KBM-7 (cell line): Measurements from ENCODE around the gene TAF4.

Source experiments
- DNase-seq: peaks from one replicate; pipeline ENCODE4 v3.0.0-alpha.2; 2015
- in situ Hi-C: fragments of 300-500 bp; cut with MboI; formaldehyde crosslinking; loops from 2 replicates; pipeline ENCODE4 v1.14.3; 2020; ENCODE audit warnings: low sequenced_read_pairs, low pct_unique_long_range_greater_than_20kb, mixed read lengths

TAF4 gene

GRCh38 chr20:62027698-62028321 is 37.9 kb downstream of the TAF4 start:
- no peak for DNase-seq
- in situ Hi-C loops: loop anchor here (10.0 kb wide), 1 partner anchor 117 kb away; the partner anchor contains the start of genes PSMA7 and SS18L1

- no peak for DNase-seq
- in situ Hi-C loops: loop anchor here (10.0 kb wide), 1 partner anchor 118 kb away; the partner anchor contains the start of genes PSMA7 and SS18L1
Measured at GRCh38 chr20:62027116-62027515, 38.6 kb downstream of the TAF4 start.

GRCh38 chr20:62026564-62026856 is 39.2 kb downstream of the TAF4 start:
- in situ Hi-C loops: loop anchor here (10.0 kb wide), 1 partner anchor 118 kb away; the partner anchor contains the start of genes PSMA7 and SS18L1
- DNase-seq: no peak

- in situ Hi-C loops: loop anchor here (10.0 kb wide), 1 partner anchor 119 kb away; the partner anchor contains the start of genes PSMA7 and SS18L1
- DNase-seq: peak; percentile 92
Measured at GRCh38 chr20:62025832-62026563, 39.7 kb downstream of the TAF4 start.

GRCh38 chr20:62025394-62025793 is 40.3 kb downstream of the TAF4 start:
- DNase-seq: peak; percentile 83
- in situ Hi-C loops: loop anchor here (10.0 kb wide), 1 partner anchor 119 kb away; the partner anchor contains the start of genes PSMA7 and SS18L1

GRCh38 chr20:62023935-62024334 is 41.7 kb downstream of the TAF4 start:
- in situ Hi-C loops: loop anchor here (10.0 to 25.0 kb wide), 2 partner anchors 121 to 363 kb away; partner anchors contain the start of genes PSMA7, RPS21 and SS18L1

GRCh38 chr20:62022575-62023139 is 43.0 kb downstream of the TAF4 start:
- in situ Hi-C loops: loop anchor here (10.0 to 25.0 kb wide), 2 partner anchors 122 to 365 kb away; partner anchors contain the start of genes PSMA7, RPS21 and SS18L1
- DNase-seq: no peak

More at GRCh38 chr20:62023935-62024334, 41.7 kb downstream of the TAF4 start:
- DNase-seq: no peak

- in situ Hi-C loops: loop anchor here (10.0 to 25.0 kb wide), 2 partner anchors 123 to 365 kb away; partner anchors contain the start of genes PSMA7, RPS21 and SS18L1
- DNase-seq: no peak
Measured at GRCh38 chr20:62021793-62022385, 43.8 kb downstream of the TAF4 start.

GRCh38 chr20:62020935-62021701 is 44.6 kb downstream of the TAF4 start:
- in situ Hi-C loops: loop anchor here (10.0 to 25.0 kb wide), 2 partner anchors 124 to 366 kb away; partner anchors contain the start of genes PSMA7, RPS21 and SS18L1

GRCh38 chr20:62019881-62020492 is 45.7 kb downstream of the TAF4 start:
- in situ Hi-C loops: loop anchor here (10.0 to 25.0 kb wide), 2 partner anchors 125 to 367 kb away; partner anchors contain the start of genes PSMA7, RPS21 and SS18L1

More at GRCh38 chr20:62020935-62021701, 44.6 kb downstream of the TAF4 start:
- no peak for DNase-seq

GRCh38 chr20:62019144-62019805 is 46.4 kb downstream of the TAF4 start:
- in situ Hi-C loops: loop anchor here (25.0 kb wide), 1 partner anchor 368 kb away; the partner anchor contains the start of gene RPS21
- DNase-seq: no peak

More at GRCh38 chr20:62019881-62020492, 45.7 kb downstream of the TAF4 start:
- DNase-seq: no peak

GRCh38 chr20:62018437-62019143 is 47.1 kb downstream of the TAF4 start:
- in situ Hi-C loops: loop anchor here (25.0 kb wide), 1 partner anchor 369 kb away; the partner anchor contains the start of gene RPS21
- DNase-seq: no peak

GRCh38 chr20:62015540-62016288 is 50.0 kb downstream of the TAF4 start:
- DNase-seq: no peak
- in situ Hi-C loops: loop anchor here (25.0 kb wide), 1 partner anchor 372 kb away; the partner anchor contains the start of gene RPS21

- DNase-seq: no peak
- in situ Hi-C loops: loop anchor here (25.0 kb wide), 1 partner anchor 372 kb away; the partner anchor contains the start of gene RPS21
Measured at GRCh38 chr20:62014889-62015537, 50.7 kb downstream of the TAF4 start.

GRCh38 chr20:62014488-62014775 is 51.2 kb downstream of the TAF4 start:
- in situ Hi-C loops: loop anchor here (25.0 kb wide), 1 partner anchor 373 kb away; the partner anchor contains the start of gene RPS21
- no peak for DNase-seq
